Stomach smooth muscle (tissue), 2 donors: ENCODE measurements around the gene LPIN2.
"Not testable (repeated sequence)": the region's sequence is repeated elsewhere in the genome, so short reads cannot be mapped to it uniquely, and the experiment has no call there.

Source experiments
- H3K27ac ChIP-seq: one replicate; pipeline ENCODE4 v1.7.0; 2013; ENCODE audit warnings: mild to moderate bottlenecking, low read length, inconsistent platforms
- H3K27me3 ChIP-seq, 2 donors: one replicate each; pipeline ENCODE4 v1.7.0; 2013; ENCODE audit warnings: low read length in 2 of 2; ENCODE audit not compliant: insufficient read depth in 2 of 2, control insufficient read depth in 1 of 2
- H3K36me3 ChIP-seq, 2 donors: one replicate each; pipeline ENCODE4 v1.7.0; 2013; ENCODE audit warnings: low read length in 2 of 2; ENCODE audit not compliant: control insufficient read depth in 2 of 2, insufficient read depth in 2 of 2
- H3K4me1 ChIP-seq: one replicate; pipeline ENCODE4 v1.7.0; 2013; ENCODE audit warnings: low read length; ENCODE audit not compliant: control insufficient read depth, insufficient read depth
- H3K4me3 ChIP-seq, 2 donors: one replicate each; pipeline ENCODE4 v1.7.0; 2013; ENCODE audit warnings: low read length in 2 of 2
- H3K9ac ChIP-seq, 2 donors: one replicate each; pipeline ENCODE4 v1.7.0; 2013; ENCODE audit warnings: low read length in 2 of 2, mild to moderate bottlenecking in 1 of 2
- H3K9me3 ChIP-seq, 2 donors: one replicate each; pipeline ENCODE4 v1.7.0; 2013; ENCODE audit warnings: low read length in 2 of 2; ENCODE audit not compliant: control insufficient read depth in 2 of 2
- donor health status: healthy.
- donor health status: Pancreatic carcinoma.

Gene LPIN2

DNA sequence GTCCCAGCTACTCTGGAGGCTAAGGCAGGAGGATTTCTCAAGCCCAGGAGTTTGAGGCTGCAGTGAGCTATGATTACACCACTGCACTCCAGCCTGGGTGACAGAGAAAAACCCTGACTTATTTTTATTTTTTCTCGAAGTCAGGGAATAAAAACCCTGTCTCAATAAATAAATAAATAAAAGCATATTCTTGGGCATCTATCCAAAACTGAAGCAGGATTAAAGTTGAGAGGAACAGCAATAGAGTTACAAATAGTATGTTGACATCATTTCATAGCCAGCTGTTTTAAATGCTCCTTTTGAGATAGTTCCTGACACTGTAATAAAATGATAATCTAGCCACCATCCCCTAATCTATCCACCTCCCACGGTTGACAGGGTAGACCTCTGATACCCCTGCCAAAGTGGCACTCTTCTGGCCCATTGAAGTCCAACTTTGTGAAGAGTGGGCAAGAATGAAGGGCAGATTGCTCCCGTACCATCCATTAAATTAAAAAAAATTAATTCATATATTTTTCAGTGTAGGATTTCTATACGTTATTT lies 42.3 kb upstream of the LPIN2 start:
- Histone ChIP-seq H3K36me3 (no peaks in the 10 kb centered on the region), H3K27ac (no peak overlapping the region), H3K9me3 (no peaks in the 10 kb centered on the region), H3K4me3 (no peak overlapping the region), H3K9ac (no peak overlapping the region), H3K27me3 (peaks cover 0 to 4% of the 10 kb centered on the region in 2 donors), H3K4me1 (no peaks in the 10 kb centered on the region)

DNA sequence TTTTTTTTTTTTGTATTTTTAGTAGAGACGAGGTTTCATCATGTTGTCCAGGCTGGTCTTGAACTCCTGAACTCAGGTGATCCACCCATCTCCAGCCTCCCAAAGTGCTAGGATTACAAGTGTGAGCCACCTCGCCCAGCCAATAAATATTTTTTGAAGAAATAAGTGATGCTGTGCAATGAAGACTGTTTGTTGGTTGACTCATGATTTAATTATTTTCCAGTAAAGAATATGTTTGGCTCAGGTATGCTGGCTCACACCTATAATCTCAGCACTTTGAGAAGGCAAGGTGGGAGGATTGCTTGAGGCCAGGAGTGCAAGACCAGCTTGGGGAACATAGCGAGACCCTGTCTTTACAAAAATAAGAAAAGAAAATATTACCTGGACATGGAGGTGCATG lies 41.8 kb upstream of the LPIN2 start:
- no peak overlapping the region for H3K27ac ChIP-seq
- no peaks in the 10 kb centered on the region for H3K4me1 ChIP-seq
- no peaks in the 10 kb centered on the region for H3K36me3 ChIP-seq
- no peak overlapping the region for H3K4me3 ChIP-seq
- no peak overlapping the region for H3K9ac ChIP-seq
- no peaks in the 10 kb centered on the region for H3K9me3 ChIP-seq
- H3K27me3 ChIP-seq = peaks cover 0 to 4% of the 10 kb centered on the region in 2 donors

DNA sequence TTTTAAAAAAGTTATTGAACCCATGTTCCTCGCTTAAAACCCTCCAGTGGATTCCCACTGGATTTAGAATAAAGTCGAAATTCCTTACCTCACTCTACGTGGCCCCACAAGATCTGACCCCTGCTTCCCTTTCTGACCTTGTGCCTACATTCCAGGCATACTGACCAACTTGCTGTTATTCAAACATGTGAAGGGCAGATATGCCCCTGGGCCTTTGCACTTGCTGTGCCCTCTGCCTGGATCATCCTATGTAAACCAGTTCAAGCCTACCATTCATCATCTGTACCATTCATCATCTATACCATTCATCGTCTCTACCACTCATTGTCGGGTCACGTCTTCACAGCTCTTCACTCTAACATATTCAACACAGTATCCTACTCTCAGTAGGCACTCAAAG lies 41.3 kb upstream of the LPIN2 start:
- Histone ChIP-seq H3K9me3 (no peaks in the 10 kb centered on the region), H3K36me3 (no peaks in the 10 kb centered on the region), H3K9ac (no peak overlapping the region), H3K27me3 (peaks cover 0 to 4% of the 10 kb centered on the region in 2 donors), H3K4me3 (no peak overlapping the region), H3K27ac (no peak overlapping the region), H3K4me1 (no peaks in the 10 kb centered on the region)

DNA sequence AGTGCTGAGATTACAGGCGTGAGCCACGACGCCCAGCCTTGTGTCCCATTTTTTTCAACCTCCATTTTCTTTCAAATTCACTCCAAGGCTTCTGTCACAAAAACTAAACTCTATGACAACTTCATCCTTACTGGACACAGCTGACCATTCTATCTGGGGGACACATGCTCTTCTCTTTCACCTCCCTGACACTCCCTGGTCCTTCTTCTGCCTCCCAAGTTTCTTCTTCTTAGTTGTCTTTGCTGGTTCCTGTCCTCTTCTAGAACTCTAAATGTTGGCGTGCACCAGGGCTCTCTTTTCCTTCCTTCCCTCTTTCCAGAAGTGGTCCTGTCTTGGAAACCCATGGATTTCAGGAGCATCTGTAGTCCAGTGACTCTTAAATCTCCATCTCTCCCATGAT lies 40.1 kb upstream of the LPIN2 start:
- Histone ChIP-seq H3K4me3 (no peak overlapping the region), H3K27ac (no peak overlapping the region), H3K9ac (no peak overlapping the region), H3K9me3 (no peaks in the 10 kb centered on the region), H3K4me1 (no peaks in the 10 kb centered on the region), H3K36me3 (no peaks in the 10 kb centered on the region), H3K27me3 (peaks cover 0 to 4% of the 10 kb centered on the region in 2 donors)

DNA sequence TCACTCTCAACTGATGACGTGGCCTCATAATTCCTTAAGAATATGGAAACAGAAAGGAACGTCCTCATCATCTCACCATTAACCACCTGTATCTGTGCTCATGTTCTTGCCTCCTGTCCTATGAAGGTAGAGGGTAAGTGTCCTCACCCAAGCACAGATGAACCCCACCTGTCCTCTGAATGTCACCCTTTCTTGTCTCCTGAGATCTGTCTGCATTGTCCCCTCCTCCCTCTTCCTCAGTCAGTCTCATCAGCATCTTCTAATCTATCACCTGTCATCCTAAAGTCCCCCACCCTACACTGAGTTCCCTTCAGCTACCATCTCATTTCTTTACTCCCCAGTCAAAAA lies 39.4 kb upstream of the LPIN2 start:
- Histone ChIP-seq H3K4me1 (no peaks in the 10 kb centered on the region), H3K4me3 (no peak overlapping the region), H3K9me3 (no peaks in the 10 kb centered on the region), H3K9ac (no peak overlapping the region), H3K27me3 (peaks cover 0 to 4% of the 10 kb centered on the region in 2 donors), H3K36me3 (no peaks in the 10 kb centered on the region), H3K27ac (no peak overlapping the region)

DNA sequence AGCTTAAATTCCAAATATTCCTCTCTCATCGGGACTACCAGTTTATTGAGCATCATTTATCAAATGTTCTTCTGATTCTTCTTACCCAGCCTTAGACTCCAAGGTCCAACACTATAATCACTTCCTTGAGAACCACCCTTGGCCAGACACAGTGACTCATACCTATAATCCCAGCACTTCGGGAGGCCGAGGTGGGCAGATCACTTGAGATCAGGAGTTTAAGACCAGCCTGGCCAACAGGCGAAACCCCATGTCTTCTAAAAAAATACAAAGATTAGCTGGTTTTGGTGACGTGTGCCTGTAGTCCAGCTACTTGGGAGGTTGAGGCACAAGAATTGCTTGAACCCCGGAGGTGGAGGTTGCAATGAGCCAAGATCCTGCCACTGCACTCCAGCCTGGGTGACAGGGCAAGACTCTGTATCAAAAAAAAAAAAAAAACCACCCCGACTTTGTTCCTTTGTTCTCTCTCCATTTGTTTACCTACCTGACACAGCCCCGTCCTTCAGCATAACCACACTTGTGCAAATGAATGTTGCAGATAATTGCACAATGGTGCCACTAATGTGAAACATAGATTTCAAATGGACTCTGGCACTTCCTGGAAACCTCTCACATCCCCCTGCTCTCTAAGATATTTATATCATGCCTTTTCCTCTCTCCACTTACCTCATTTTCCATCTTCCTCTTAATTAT lies 38.9 kb upstream of the LPIN2 start:
- H3K27ac ChIP-seq = no peak overlapping the region
- H3K4me3 ChIP-seq = no peak overlapping the region
- no peaks in the 10 kb centered on the region for H3K36me3 ChIP-seq
- H3K4me1 ChIP-seq = no peaks in the 10 kb centered on the region
- peaks cover 0 to 4% of the 10 kb centered on the region in 2 donors for H3K27me3 ChIP-seq
- H3K9ac ChIP-seq = no peak overlapping the region
- H3K9me3 ChIP-seq = no peaks in the 10 kb centered on the region

DNA sequence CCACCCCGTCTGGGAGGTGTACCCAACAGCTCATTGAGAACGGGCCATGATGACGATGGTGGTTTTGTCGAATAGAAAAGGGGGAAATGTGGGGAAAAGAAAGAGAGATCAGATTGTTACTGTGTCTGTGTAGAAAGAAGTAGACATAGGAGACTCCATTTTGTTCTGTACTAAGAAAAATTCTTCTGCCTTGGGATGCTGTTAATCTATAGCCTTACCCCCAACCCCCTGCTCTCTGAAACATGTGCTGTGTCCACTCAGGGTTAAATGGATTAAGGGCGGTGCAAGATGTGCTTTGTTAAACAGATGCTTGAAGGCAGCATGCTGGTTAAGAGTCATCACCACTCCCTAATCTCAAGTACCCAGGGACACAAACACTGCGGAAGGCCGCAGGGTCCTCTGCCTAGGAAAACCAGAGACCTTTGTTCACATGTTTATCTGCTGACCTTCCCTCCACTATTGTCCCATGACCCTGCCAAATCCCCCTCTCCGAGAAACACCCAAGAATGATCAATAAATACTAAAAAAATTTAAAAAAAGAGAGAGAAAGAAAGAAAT lies 37.0 kb upstream of the LPIN2 start:
- H3K9me3 ChIP-seq, H3K9ac ChIP-seq, H3K36me3 ChIP-seq, H3K4me3 ChIP-seq, H3K27me3 ChIP-seq, H3K27ac ChIP-seq, H3K4me1 ChIP-seq: not testable (repeated sequence)

DNA sequence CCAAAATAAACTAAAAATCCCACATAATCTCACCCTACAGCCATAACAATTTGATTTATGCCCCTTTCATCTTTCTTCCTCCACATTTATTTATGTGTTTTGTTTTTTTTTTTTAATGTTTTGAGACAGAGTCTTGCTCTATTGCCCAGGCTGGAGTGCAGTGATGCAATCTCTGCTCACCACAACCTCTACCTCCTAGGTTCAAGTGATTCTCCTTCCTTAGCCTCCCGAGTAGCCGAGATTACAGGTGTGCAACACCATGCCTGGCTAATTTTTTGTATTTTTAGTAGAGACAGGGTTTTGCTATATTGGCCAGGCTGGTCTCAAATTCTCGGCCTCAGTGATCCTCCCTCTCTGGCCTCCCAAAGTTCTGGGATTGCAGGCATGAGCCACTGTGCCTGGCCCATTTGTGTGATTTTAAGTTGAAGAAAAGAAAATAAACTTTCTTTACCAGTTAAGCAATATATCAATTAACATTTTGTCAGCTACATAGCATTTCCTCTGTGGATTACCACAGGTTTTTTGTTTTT lies 35.9 kb upstream of the LPIN2 start:
- Histone ChIP-seq H3K27me3 (no peaks in the 10 kb centered on the region), H3K9me3 (no peaks in the 10 kb centered on the region), H3K4me1 (peaks cover 7% of the 10 kb centered on the region), H3K4me3 (no peak overlapping the region), H3K27ac (no peak overlapping the region), H3K36me3 (no peaks in the 10 kb centered on the region), H3K9ac (no peak overlapping the region)

DNA sequence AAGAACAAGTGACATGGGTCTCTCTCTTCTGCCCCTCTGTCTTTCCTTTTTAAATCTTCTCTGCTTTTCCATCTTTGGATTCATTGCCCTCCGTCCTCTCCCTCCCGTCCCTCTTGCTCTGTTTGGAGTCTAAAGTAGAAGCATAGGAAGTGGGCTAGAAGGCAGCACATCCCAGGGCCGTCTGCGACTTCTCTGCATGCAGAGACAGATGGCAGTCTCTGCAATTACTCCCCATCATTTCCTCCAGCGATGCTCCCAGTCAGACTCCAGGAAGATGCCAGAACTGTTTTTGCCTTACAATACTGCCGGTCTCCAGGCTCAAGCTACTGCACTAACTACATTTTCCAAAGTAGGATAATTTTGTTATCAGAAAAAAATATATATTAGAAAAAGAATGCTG lies 35.2 kb upstream of the LPIN2 start:
- Histone ChIP-seq H3K4me1 (peaks cover 7% of the 10 kb centered on the region), H3K27me3 (peaks cover 0 to 2% of the 10 kb centered on the region in 2 donors), H3K27ac (no peak overlapping the region), H3K36me3 (no peaks in the 10 kb centered on the region), H3K9me3 (no peaks in the 10 kb centered on the region), H3K9ac (no peak overlapping the region), H3K4me3 (no peak overlapping the region)

DNA sequence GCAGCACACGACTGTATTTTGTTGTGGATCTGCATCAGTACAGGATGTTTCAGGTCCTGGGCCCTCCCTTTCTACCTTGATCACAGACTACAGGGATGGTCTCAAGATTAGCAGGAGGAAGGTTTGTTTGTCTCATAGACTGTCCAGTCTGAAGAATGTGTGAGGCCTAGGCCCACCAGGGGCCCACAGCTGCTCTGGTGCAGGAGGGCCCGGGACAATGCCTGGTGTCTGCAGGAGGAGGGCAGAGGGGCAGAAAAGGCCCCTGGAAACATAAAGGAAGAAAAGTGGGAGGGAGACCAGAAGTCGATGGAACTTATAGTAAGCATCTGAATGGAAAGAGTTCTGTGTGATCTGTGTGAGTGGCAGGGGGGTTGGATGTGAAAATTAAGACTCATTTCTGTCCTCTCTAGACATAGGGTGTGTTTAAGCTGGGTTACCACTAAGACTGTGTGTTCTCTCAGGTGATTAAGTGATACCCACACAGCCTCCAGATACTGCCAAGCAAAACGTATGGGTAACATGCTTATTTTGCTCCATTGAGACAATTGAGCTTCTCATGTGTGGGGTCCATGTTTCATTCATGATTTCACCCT lies 33.4 kb upstream of the LPIN2 start:
- H3K27ac ChIP-seq = no peak overlapping the region
- H3K4me3 ChIP-seq = no peak overlapping the region
- H3K9me3 ChIP-seq = no peaks in the 10 kb centered on the region
- H3K4me1 ChIP-seq = peaks cover 7% of the 10 kb centered on the region
- H3K9ac ChIP-seq = no peak overlapping the region
- H3K27me3 ChIP-seq = peaks cover 0 to 2% of the 10 kb centered on the region in 2 donors
- H3K36me3 ChIP-seq = no peaks in the 10 kb centered on the region
